ENCODE measurements around the gene ZIC5. TPM values are rescaled to one million over a fixed set of nuclear protein-coding genes. Genes with fewer than 3 reads are reported as not detected.
A peak's percentile ranks its signal among the peaks of the same experiment; 100 is the strongest.

The ZIC5 gene
- total RNA-seq, 1 experiment from 2014 or later, result 5.2 TPM

- intact Hi-C loops (cut with micrococcal nuclease; ENCODE audit: unreplicated experiment) (no loop called here), in situ Hi-C loops (cut with HindIII; ENCODE audit: low pct_unique_long_range_greater_than_20kb, low sequenced_read_pairs) (no loop called here)
- TSS peak; percentile 60 for BruUV-seq (replicated peaks)
- no peak for TF ChIP-seq REST (IDR thresholded peaks at IDR 0.05; ENCODE audit: insufficient read depth in 1 of 2, low read depth in 2 of 2, low read length in 1 of 2)
- no peak for TF ChIP-seq SIN3A (IDR thresholded peaks at IDR 0.05; ENCODE audit: borderline replicate concordance, insufficient read depth, low read depth, low read length)
- TF ChIP-seq CTCF (IDR thresholded peaks at IDR 0.05), result no peak
- no peak for TF ChIP-seq POLR2AphosphoS5 (IDR thresholded peaks at IDR 0.05; ENCODE audit: low read depth, low read length)
- ATAC-seq (no peak), DNase-seq (ENCODE audit: low read depth, low spot score) (no peak)
- peaks cover 36% of the 10 kb centered on the region for H3K4me1 ChIP-seq (ENCODE audit: control insufficient read depth, insufficient read depth, low read length)
- POLR2A ChIA-PET, result interaction anchor here (0.7 kb wide), 1 partner anchor 40 kb away, joined by 4 read pairs; no protein-coding TSS in a partner anchor
- no peak overlapping the region for H3K27ac ChIP-seq (ENCODE audit: low read length)
- CTCF ChIA-PET, result interaction anchor here (0.6 kb wide), 2 partner anchors 357 to 420 kb away, joined by 3 to 5 read pairs; partner anchors contain the start of gene CLYBL
- H3K27me3 ChIP-seq (ENCODE audit: control insufficient read depth, insufficient read depth, low read length), result no peaks in the 10 kb centered on the region
- no peak overlapping the region for H3K4me3 ChIP-seq (ENCODE audit: low read depth in 2 of 2, low read length in 2 of 2)
- H3K36me3 ChIP-seq (ENCODE audit: control insufficient read depth, insufficient read depth, low read length), result no peaks in the 10 kb centered on the region
- no peaks in the 10 kb centered on the region for H3K9me3 ChIP-seq (ENCODE audit: control insufficient read depth, insufficient read depth, low read depth, low read length)
Measured at GRCh38 chr13:99963816-99964339, 7.7 kb downstream of the ZIC5 start.

- TF ChIP-seq REST (IDR thresholded peaks at IDR 0.05; ENCODE audit: insufficient read depth in 1 of 2, low read depth in 2 of 2, low read length in 1 of 2), result no peak
- TF ChIP-seq CTCF (IDR thresholded peaks at IDR 0.05), result no peak
- 0 out of 2 replicates have a peak, but pooled peaks have one; percentile 45 for TF ChIP-seq POLR2AphosphoS5 (IDR thresholded peaks at IDR 0.05; ENCODE audit: low read depth, low read length)
- peak; percentile 95 for TF ChIP-seq TCF7L2 (IDR thresholded peaks at IDR 0.05; ENCODE audit: low read depth, low read length)
- TF ChIP-seq SIN3A (IDR thresholded peaks at IDR 0.05; ENCODE audit: borderline replicate concordance, insufficient read depth, low read depth, low read length), result no peak
- in situ Hi-C loops (cut with HindIII; ENCODE audit: low pct_unique_long_range_greater_than_20kb, low sequenced_read_pairs) (no loop called here), intact Hi-C loops (cut with micrococcal nuclease; ENCODE audit: unreplicated experiment) (no loop called here)
- H3K27ac ChIP-seq (ENCODE audit: low read length), result no peak overlapping the region
- H3K27me3 ChIP-seq (ENCODE audit: control insufficient read depth, insufficient read depth, low read length), result no peaks in the 10 kb centered on the region
- no peaks in the 10 kb centered on the region for H3K9me3 ChIP-seq (ENCODE audit: control insufficient read depth, insufficient read depth, low read depth, low read length)
- BruUV-seq (replicated peaks), result no TSS peak
- H3K4me1 ChIP-seq (ENCODE audit: control insufficient read depth, insufficient read depth, low read length), result peaks cover 33% of the 10 kb centered on the region
- H3K4me3 ChIP-seq (ENCODE audit: low read depth in 2 of 2, low read length in 2 of 2), result no peak overlapping the region
- ATAC-seq (no peak), DNase-seq (ENCODE audit: low read depth, low spot score) (no peak)
- ChIA-PET POLR2A (no interaction called here), CTCF (no interaction called here)
- H3K36me3 ChIP-seq (ENCODE audit: control insufficient read depth, insufficient read depth, low read length), result no peaks in the 10 kb centered on the region
Measured at GRCh38 chr13:99962242-99962641, 9.3 kb downstream of the ZIC5 start.
